ENCODE measurements around the gene WDR27.
"Not testable (repeated sequence)": the region's sequence is repeated elsewhere in the genome, so short reads cannot be mapped to it uniquely, and the experiment has no call there.

Gene WDR27

GRCh38 chr6:169660751-169661390 is 41.0 kb downstream of the WDR27 start:
- no peak for DNase-seq

- no peak for DNase-seq
Observed at GRCh38 chr6:169659820-169660610, 41.8 kb downstream of the WDR27 start.

GRCh38 chr6:169657284-169657610 is 44.6 kb downstream of the WDR27 start:
- DNase-seq: no peak

- no peak for DNase-seq
Observed at GRCh38 chr6:169656546-169657283, 45.1 kb downstream of the WDR27 start.

GRCh38 chr6:169654598-169655391 is 47.0 kb downstream of the WDR27 start:
- no peak for DNase-seq

- DNase-seq: no peak
Observed at GRCh38 chr6:169653691-169654090, 48.1 kb downstream of the WDR27 start.

- DNase-seq: no peak
Observed at GRCh38 chr6:169652896-169653295, 48.9 kb downstream of the WDR27 start.

- no peak for DNase-seq
Observed at GRCh38 chr6:169651498-169651897, 50.3 kb downstream of the WDR27 start.

- no peak for DNase-seq
Observed at GRCh38 chr6:169650959-169651292, 50.9 kb downstream of the WDR27 start.

GRCh38 chr6:169650241-169650958 is 51.4 kb downstream of the WDR27 start:
- no peak for DNase-seq

- no peak for DNase-seq
Observed at GRCh38 chr6:169648617-169649016, 53.2 kb downstream of the WDR27 start.

- DNase-seq: no peak
Observed at GRCh38 chr6:169648092-169648491, 53.7 kb downstream of the WDR27 start.

- no peak for DNase-seq
Observed at GRCh38 chr6:169647637-169648036, 54.2 kb downstream of the WDR27 start.

GRCh38 chr6:169646906-169647567 is 54.8 kb downstream of the WDR27 start:
- DNase-seq: no peak

- DNase-seq: not testable (repeated sequence)
Observed at GRCh38 chr6:169645459-169645858, 56.4 kb downstream of the WDR27 start.

- no peak for DNase-seq
Observed at GRCh38 chr6:169643521-169643920, 58.3 kb downstream of the WDR27 start.

- DNase-seq: no peak
Observed at GRCh38 chr6:169642455-169642854, 59.4 kb downstream of the WDR27 start.

- no peak for DNase-seq
Observed at GRCh38 chr6:169641461-169642085, 60.3 kb downstream of the WDR27 start.

GRCh38 chr6:169640983-169641382 is 60.8 kb downstream of the WDR27 start:
- DNase-seq: no peak

GRCh38 chr6:169640351-169640852 is 61.4 kb downstream of the WDR27 start:
- DNase-seq: no peak

- no peak for DNase-seq
Observed at GRCh38 chr6:169639653-169640278, 62.1 kb downstream of the WDR27 start.

All from NCI-H524 treated with DMSO at 0.1 percent for 48 hours (cell line).